GM18508 (cell line): Measurements from ENCODE around the gene GPR45.

Source experiments
- ATAC-seq: cut with Tn5 transposase; IDR thresholded peaks from one replicate; pipeline ENCODE4 v1.9.1; 2021; ENCODE audit warnings: moderate number of reproducible peaks; ENCODE audit not compliant: insufficient read depth, unreplicated experiment

GPR45 gene

GRCh38 chr2:105291981-105292380, 50.4 kb downstream of the GPR45 start:
- no peak for ATAC-seq
